Choroid plexus epithelial cell (primary cell): ENCODE results near the gene RIGI.
A peak's percentile ranks its signal among the peaks of the same experiment; 100 is the strongest.

Source experiments
- DNase-seq: peaks from one replicate; pipeline ENCODE4 v3.0.0-alpha.2; 2010; ENCODE audit warnings: low read depth
- H3K4me3 ChIP-seq: 2 replicates; pipeline ENCODE4 v1.5.1; 2011; ENCODE audit warnings: low read depth, mild to moderate bottlenecking, control low read depth, low read length, moderate library complexity
- CTCF ChIP-seq: conservative IDR thresholded peaks from 2 replicates; pipeline ENCODE4 v1.5.1; 2011; ENCODE audit warnings: low read depth, mild to moderate bottlenecking, control low read depth, inconsistent platforms, low read length, moderate library complexity

Gene RIGI

GRCh38 chr9:32490601-32491000, 35.4 kb downstream of the RIGI start:
- no peak for DNase-seq
- TF ChIP-seq CTCF = no peak
- H3K4me3 ChIP-seq = no peak overlapping the region

- H3K4me3 ChIP-seq = no peak overlapping the region
- peak; percentile 83 for DNase-seq
- no peak for TF ChIP-seq CTCF
Measured at GRCh38 chr9:32487981-32488380, 38.0 kb downstream of the RIGI start.

DNA sequence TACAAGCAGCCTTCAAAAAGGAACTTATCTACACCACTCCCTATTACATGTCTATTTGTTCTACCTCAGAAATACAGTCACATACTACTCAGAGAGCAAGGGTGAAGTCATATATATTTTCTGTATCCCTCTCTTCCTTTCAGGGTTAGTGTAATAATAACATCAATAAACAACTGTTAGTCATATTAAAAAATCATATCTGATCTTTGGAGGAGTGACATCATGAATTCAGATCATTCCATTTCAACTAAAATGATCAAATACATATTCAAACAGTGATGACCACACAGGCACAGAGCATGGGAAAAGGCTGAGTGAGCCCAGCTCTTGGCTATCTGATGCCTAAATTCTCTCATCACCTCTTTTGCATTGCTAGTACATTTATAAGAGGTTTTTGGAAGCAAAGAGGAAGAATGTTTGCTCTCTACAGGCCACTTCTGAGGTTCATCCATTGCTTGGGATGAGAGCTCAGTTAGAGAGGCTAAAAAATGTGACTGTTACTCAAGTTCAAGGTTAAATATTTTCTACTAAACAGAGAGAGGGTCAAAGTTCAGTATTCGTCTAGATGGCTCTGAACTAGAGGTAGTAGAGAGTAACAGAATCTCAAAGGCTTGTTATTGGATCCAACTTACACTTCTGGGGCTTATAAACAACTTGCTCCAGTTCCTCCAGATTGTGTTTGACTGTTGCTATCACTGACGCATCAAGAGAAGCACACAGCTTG, 39.0 kb downstream of the RIGI start:
- H3K4me3 ChIP-seq = no peak overlapping the region
- TF ChIP-seq CTCF = no peak
- peak; percentile 71 for DNase-seq

GRCh38 chr9:32483343-32483742, 42.7 kb downstream of the RIGI start:
- no peak for TF ChIP-seq CTCF
- no peak for DNase-seq
- no peak overlapping the region for H3K4me3 ChIP-seq
